Trophoblast cell (in vitro differentiated cells and primary cell): ENCODE measurements around the gene PDZD7.
"Not testable (repeated sequence)": the region's sequence is repeated elsewhere in the genome, so short reads cannot be mapped to it uniquely, and the experiment has no call there.

Experiments
- DNase-seq, 2 donors: peaks; one replicate each; pipeline ENCODE4 v3.0.0-alpha.2; 2016
- H2AFZ ChIP-seq: 2 replicates; pipeline ENCODE4 v1.6.1; 2013; ENCODE audit warnings: low read length, moderate library complexity, mild to moderate bottlenecking; ENCODE audit not compliant: insufficient read depth, poor library complexity
- H2AK5ac ChIP-seq: 2 replicates; pipeline ENCODE4 v1.6.1; 2013; ENCODE audit warnings: mild to moderate bottlenecking, low read length
- H2BK120ac ChIP-seq: 2 replicates; pipeline ENCODE4 v1.6.1; 2013; ENCODE audit warnings: low read length, mild to moderate bottlenecking, moderate library complexity; ENCODE audit not compliant: insufficient read depth, poor library complexity
- H2BK12ac ChIP-seq: 2 replicates; pipeline ENCODE4 v1.6.1; 2013; ENCODE audit warnings: mild to moderate bottlenecking, low read length, moderate library complexity
- H2BK5ac ChIP-seq: 2 replicates; pipeline ENCODE4 v1.6.1; 2013; ENCODE audit warnings: low read length, low read depth, moderate library complexity, mild to moderate bottlenecking; ENCODE audit not compliant: poor library complexity
- H3K14ac ChIP-seq: 2 replicates; pipeline ENCODE4 v1.6.1; 2013; ENCODE audit warnings: mild to moderate bottlenecking, low read length
- H3K18ac ChIP-seq: 2 replicates; pipeline ENCODE4 v1.6.1; 2013; ENCODE audit warnings: mild to moderate bottlenecking, low read length
- H3K23ac ChIP-seq: 2 replicates; pipeline ENCODE4 v1.6.1; 2013; ENCODE audit warnings: low read length
- H3K27ac ChIP-seq: 2 replicates; pipeline ENCODE4 v1.5.1; 2013; ENCODE audit warnings: low read depth, mild to moderate bottlenecking, inconsistent platforms, low read length, moderate library complexity
- H3K27me3 ChIP-seq: 2 replicates; pipeline ENCODE4 v1.6.1; 2013; ENCODE audit warnings: inconsistent platforms, mild to moderate bottlenecking, low read length, moderate library complexity; ENCODE audit not compliant: insufficient read depth
- H3K36me3 ChIP-seq, 2 experiments: 1 replicate in 1 of 2; 2 replicates in 1 of 2; pipeline ENCODE4 v1.6.1; 2013; ENCODE audit warnings: low read length in 2 of 2, mild to moderate bottlenecking in 2 of 2, moderate library complexity in 1 of 2; ENCODE audit not compliant: insufficient read depth in 2 of 2, control insufficient read depth in 1 of 2
- H3K4ac ChIP-seq: 2 replicates; pipeline ENCODE4 v1.6.1; 2013; ENCODE audit warnings: low read depth, mild to moderate bottlenecking, low read length, moderate library complexity
- H3K4me1 ChIP-seq, 2 experiments: 1 replicate in 1 of 2; 2 replicates in 1 of 2; pipeline ENCODE4 v1.6.1; 2013; ENCODE audit warnings: low read length in 2 of 2, mild to moderate bottlenecking in 2 of 2, moderate library complexity in 1 of 2; ENCODE audit not compliant: insufficient read depth in 2 of 2, control insufficient read depth in 1 of 2
- H3K4me2 ChIP-seq: 2 replicates; pipeline ENCODE4 v1.6.1; 2013; ENCODE audit warnings: inconsistent platforms, mild to moderate bottlenecking, low read length, moderate library complexity
- H3K4me3 ChIP-seq: 2 replicates; pipeline ENCODE4 v1.5.1; 2013; ENCODE audit warnings: mild to moderate bottlenecking, low read depth, low read length, inconsistent platforms
- H3K79me1 ChIP-seq: one replicate; pipeline ENCODE4 v1.6.1; 2013; ENCODE audit warnings: low read length
- H3K79me2 ChIP-seq: 2 replicates; pipeline ENCODE4 v1.6.1; 2013; ENCODE audit warnings: low read length, mild to moderate bottlenecking; ENCODE audit not compliant: control insufficient read depth, insufficient read depth, poor library complexity
- H3K9ac ChIP-seq: 2 replicates; pipeline ENCODE4 v1.6.1; 2013; ENCODE audit warnings: mild to moderate bottlenecking, low read length
- H3K9me3 ChIP-seq: 2 replicates; pipeline ENCODE4 v1.6.1; 2013; ENCODE audit warnings: low read depth, mild to moderate bottlenecking, control low read depth, inconsistent platforms, low read length; ENCODE audit not compliant: insufficient read depth
- H4K12ac ChIP-seq: 2 replicates; pipeline ENCODE4 v1.6.1; 2013; ENCODE audit warnings: low read depth, mild to moderate bottlenecking, low read length, moderate library complexity
- H4K8ac ChIP-seq: 2 replicates; pipeline ENCODE4 v1.6.1; 2013; ENCODE audit warnings: low read depth, mild to moderate bottlenecking, low read length, moderate library complexity
- H4K91ac ChIP-seq: one replicate; pipeline ENCODE4 v1.6.1; 2013; ENCODE audit warnings: low read depth, mild to moderate bottlenecking, low read length, moderate library complexity
- WGBS: extraction: QIAGEN DNeasy Blood & Tissue Kit; methylation state at CpG from one replicate; pipeline ENCODE4 v1.1.7; 2013; ENCODE audit warnings: missing lambda C conversion rate; ENCODE audit not compliant: insufficient read length, insufficient coverage; ENCODE audit errors: extremely low coverage; 5-methylcytosine and 5-hydroxymethylcytosine counted together

The PDZD7 gene

DNA sequence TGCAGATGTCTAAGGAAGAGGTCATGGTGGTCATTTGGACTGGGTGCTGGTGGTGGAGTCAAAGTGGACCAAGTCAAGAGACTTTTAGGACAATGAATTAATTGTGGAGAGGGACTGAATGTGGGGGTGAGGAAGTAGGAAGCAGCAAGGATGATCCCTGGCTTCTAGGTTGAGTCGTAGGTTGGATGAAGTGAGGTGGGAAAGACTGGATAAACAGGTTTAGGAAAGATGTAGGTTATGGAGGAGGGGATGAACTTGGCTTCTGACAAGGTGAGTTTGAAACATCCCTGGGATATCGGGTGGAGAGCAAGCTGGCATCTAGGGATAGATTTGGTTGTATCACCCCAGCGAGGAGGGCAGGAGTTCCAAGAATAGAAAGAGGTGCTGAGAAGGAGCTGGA, 54.0 kb downstream of the PDZD7 start:
- Histone ChIP-seq H3K27ac (no peak overlapping the region), H3K14ac (no peak overlapping the region), H2BK5ac (no peak overlapping the region), H3K4me3 (no peak overlapping the region), H3K27me3 (no peaks in the 10 kb centered on the region), H4K12ac (no peak overlapping the region), H3K4me1 (peaks cover 0 to 5% of the 10 kb centered on the region in 2 experiments), H3K23ac (no peak overlapping the region), H4K91ac (no peak overlapping the region), H3K9ac (no peak overlapping the region), H2BK120ac (no peak overlapping the region), H3K18ac (no peak overlapping the region), H3K79me2 (no peaks in the 10 kb centered on the region), H3K4ac (no peak overlapping the region), H3K79me1 (no peaks in the 10 kb centered on the region), H3K4me2 (no peak overlapping the region), H4K8ac (no peak overlapping the region), H3K36me3 (peaks cover 19 to 21% of the 10 kb centered on the region in 2 experiments), H2BK12ac (no peak overlapping the region), H3K9me3 (peaks cover 1% of the 10 kb centered on the region), H2AK5ac (no peak overlapping the region), H2AFZ (no peak overlapping the region)
- peak in 1 of 2 donors; percentile 20 for DNase-seq
- 100% methylated on average over 1 of the region's 3 CpGs for WGBS

GRCh38 chr10:100975397-100975796, 55.5 kb downstream of the PDZD7 start:
- not testable (repeated sequence) for H3K4ac ChIP-seq, H3K4me3 ChIP-seq, H3K9ac ChIP-seq, H3K79me2 ChIP-seq, H3K27ac ChIP-seq, H3K4me1 ChIP-seq, H2AK5ac ChIP-seq, H2AFZ ChIP-seq, H2BK120ac ChIP-seq, H2BK5ac ChIP-seq, H3K9me3 ChIP-seq, H3K18ac ChIP-seq, H3K23ac ChIP-seq, H4K12ac ChIP-seq, H4K8ac ChIP-seq, H2BK12ac ChIP-seq, H3K27me3 ChIP-seq, H3K14ac ChIP-seq, H3K4me2 ChIP-seq, H4K91ac ChIP-seq, H3K79me1 ChIP-seq, DNase-seq
- no CpG with 5 or more reads among the region's 8 CpGs for WGBS
- H3K36me3 ChIP-seq, result peaks cover 13 to 15% of the 10 kb centered on the region in 2 experiments

DNA sequence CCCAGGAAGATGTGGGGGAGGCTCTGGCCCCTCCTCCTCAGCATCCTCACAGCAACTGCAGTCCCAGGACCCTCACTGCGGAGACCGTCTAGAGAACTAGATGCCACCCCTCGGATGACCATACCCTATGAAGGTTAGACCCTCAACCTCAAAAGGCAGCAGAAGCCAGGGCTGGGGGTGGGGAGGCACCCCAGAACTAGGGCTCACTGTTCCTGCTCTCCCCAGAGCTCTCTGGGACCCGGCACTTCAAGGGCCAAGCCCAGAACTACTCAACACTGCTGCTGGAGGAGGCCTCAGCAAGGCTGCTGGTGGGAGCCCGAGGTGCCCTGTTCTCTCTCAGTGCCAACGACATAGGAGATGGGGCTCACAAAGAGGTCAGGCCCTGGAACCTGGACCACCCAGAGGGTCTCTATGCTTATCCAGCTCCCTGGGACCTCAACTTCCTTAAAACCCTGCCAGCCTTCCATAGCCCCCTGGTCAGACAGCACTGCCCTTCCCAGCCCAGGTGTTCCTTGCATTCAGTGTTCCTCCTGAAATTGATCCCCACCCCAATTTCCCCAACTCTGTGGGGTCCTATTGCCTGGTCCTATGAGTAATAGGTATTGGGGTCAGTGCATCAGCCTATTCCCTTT, 57.9 kb downstream of the PDZD7 start:
- Histone ChIP-seq H3K9me3 (peaks cover 1% of the 10 kb centered on the region), H3K79me1 (no peaks in the 10 kb centered on the region), H3K9ac (no peak overlapping the region), H3K18ac (no peak overlapping the region), H2BK12ac (no peak overlapping the region), H4K91ac (no peak overlapping the region), H4K8ac (no peak overlapping the region), H4K12ac (no peak overlapping the region), H2BK5ac (no peak overlapping the region), H3K79me2 (peaks cover 3% of the 10 kb centered on the region), H3K23ac (no peak overlapping the region), H3K27me3 (no peaks in the 10 kb centered on the region), H3K4me2 (no peak overlapping the region), H3K14ac (no peak overlapping the region), H3K36me3 (no peaks in the 10 kb centered on the region), H3K27ac (no peak overlapping the region), H3K4me3 (no peak overlapping the region), H3K4me1 (peaks cover 4 to 15% of the 10 kb centered on the region in 2 experiments), H3K4ac (no peak overlapping the region), H2AFZ (no peak overlapping the region), H2BK120ac (no peak overlapping the region), H2AK5ac (no peak overlapping the region)
- WGBS, result no CpG with 5 or more reads among the region's 6 CpGs
- DNase-seq, result no peak

- Histone ChIP-seq H3K9ac (no peak overlapping the region), H3K36me3 (no peaks in the 10 kb centered on the region)
- WGBS, result no CpG with 5 or more reads among the region's 13 CpGs
These were observed 58.6 kb downstream of the PDZD7 start for GRCh38 chr10:100972115-100972903.

More at GRCh38 chr10:100972115-100972903, 58.6 kb downstream of the PDZD7 start:
- Histone ChIP-seq H4K12ac (no peak overlapping the region), H3K14ac (no peak overlapping the region), H3K27me3 (no peaks in the 10 kb centered on the region), H3K9me3 (peaks cover 1% of the 10 kb centered on the region), H3K4ac (no peak overlapping the region), H2AK5ac (no peak overlapping the region), H3K79me2 (peaks cover 3% of the 10 kb centered on the region), H2BK5ac (no peak overlapping the region), H2BK120ac (no peak overlapping the region), H3K4me3 (no peak overlapping the region), H3K27ac (no peak overlapping the region), H3K4me2 (no peak overlapping the region), H3K79me1 (no peaks in the 10 kb centered on the region), H3K4me1 (peaks cover 4 to 15% of the 10 kb centered on the region in 2 experiments), H3K23ac (no peak overlapping the region), H2BK12ac (no peak overlapping the region), H3K18ac (no peak overlapping the region), H2AFZ (no peak overlapping the region), H4K91ac (no peak overlapping the region), H4K8ac (no peak overlapping the region)
- no peak for DNase-seq
